K562 (cell line): Measurements from ENCODE around the gene SLC26A1. TPM values are rescaled to one million over a fixed set of nuclear protein-coding genes. Genes with fewer than 3 reads are reported as not detected.

Experiments
- CBFA2T3 ChIP-seq: fragments of 450-650 bp; IDR thresholded peaks from 2 replicates; pipeline ENCODE4 v1.6.1; 2017
- CC2D1A ChIP-seq: fragments of 450-650 bp; IDR thresholded peaks from 2 replicates; pipeline ENCODE4 v1.6.1; 2017; ENCODE audit warnings: mild to moderate bottlenecking
- ETS2 ChIP-seq: IDR thresholded peaks from 2 replicates; pipeline ENCODE4 v1.6.1; 2016; ENCODE audit warnings: borderline replicate concordance, missing genetic modification characterization, mild to moderate bottlenecking, moderate library complexity, missing compliant biosample characterization; ENCODE audit not compliant: poor library complexity, severe bottlenecking
- JUND ChIP-seq, 2 experiments: IDR thresholded peaks; 2 replicates in 1 of 2; 3 replicates in 1 of 2; pipeline ENCODE4 v1.6.1; 2011; ENCODE audit warnings: borderline replicate concordance in 2 of 2, low read depth in 2 of 2, low read length in 2 of 2, improper control_type of control experiment in 1 of 2, missing biosample characterization in 1 of 2, missing genetic modification characterization in 1 of 2, missing genetic modification reagents in 1 of 2
- L3MBTL2 ChIP-seq: fragments of 450-650 bp; IDR thresholded peaks from 2 replicates; pipeline ENCODE4 v1.6.1; 2016; ENCODE audit warnings: mild to moderate bottlenecking, moderate library complexity
- NFYB ChIP-seq: IDR thresholded peaks from 2 replicates; pipeline ENCODE4 v1.6.1; 2011; ENCODE audit warnings: mild to moderate bottlenecking, moderate library complexity; ENCODE audit not compliant: insufficient read length; ENCODE audit errors: extremely low read depth
- PHF21A ChIP-seq: fragments of 450-650 bp; IDR thresholded peaks from 2 replicates; pipeline ENCODE4 v1.6.1; 2017; ENCODE audit warnings: low read depth, borderline replicate concordance
- RAD21 ChIP-seq, 2 experiments: fragments of 250-450 bp in 1 of 2; fragments of 450-650 bp in 1 of 2; sonication (Bioruptor Pico) in 1 of 2; formaldehyde crosslinking in 1 of 2; IDR thresholded peaks in 1 of 2; conservative IDR thresholded peaks in 1 of 2; 2 replicates each; pipeline versions ENCODE4 v1.4.0 to v1.8.0; 2020 to 2022; ENCODE audit warnings: mild to moderate bottlenecking in 2 of 2, moderate library complexity in 1 of 2
- SRSF1 ChIP-seq: fragments of 200-400 bp; formaldehyde crosslinking; IDR thresholded peaks from 2 replicates; pipeline ENCODE4 v1.6.1; 2017; ENCODE audit warnings: mild to moderate bottlenecking, low read depth, low read length, moderate library complexity
- SUPT5H ChIP-seq: fragments of 450-650 bp; IDR thresholded peaks from 2 replicates; pipeline ENCODE4 v1.6.1; 2016
- TEAD1 ChIP-seq, 2 experiments: fragments of 450-650 bp in 1 of 2; sonication (generic) in 1 of 2; formaldehyde crosslinking; IDR thresholded peaks; 2 replicates each; pipeline versions ENCODE4 v1.4.0 to v1.8.0; 2020 to 2022; ENCODE audit warnings: mild to moderate bottlenecking in 2 of 2, missing genetic modification reagents in 1 of 2
- TSC22D4 ChIP-seq: fragments of 450-650 bp; IDR thresholded peaks from 2 replicates; pipeline ENCODE4 v1.6.1; 2016; ENCODE audit warnings: missing genetic modification characterization, missing biosample characterization, control low read depth
- ZNF311 ChIP-seq: fragments of 250-450 bp; sonication (Bioruptor Pico); IDR thresholded peaks from 2 replicates; pipeline ENCODE4 v1.4.0; 2020; ENCODE audit warnings: mild to moderate bottlenecking, moderate library complexity
- polyA plus RNA-seq, 8 experiments: library from polyadenylated mRNA; depleted of rRNA in 4 of 8; stranded (reverse) in 5 of 8; unstranded in 3 of 8; fragments of >200 nt; fragmentation: Nextera tagmentation in 2 of 8; fragmentation: Illumina TruSeq in 1 of 8; extraction: Ambion mirVana in 2 of 8; extraction: Trizol in 1 of 8; gene quantifications; 2 replicates each; pipeline versions ENCODE4 v1.2.1 to v1.2.3, GENCODE V29; 2011 to 2014; ENCODE audit warnings: inconsistent platforms in 1 of 8, missing spikeins in 1 of 8
- total RNA-seq, 7 experiments: library from RNA; depleted of rRNA in 6 of 7; stranded (reverse); fragments of >200 nt in 6 of 7; fragmentation: Illumina TruSeq in 2 of 7; extraction: Trizol in 2 of 7; gene quantifications; 2 replicates each; pipeline versions ENCODE4 v1.2.1 to v1.2.3, GENCODE V29; 2011 to 2021; ENCODE audit warnings: low replicate concordance in 1 of 7
- TF ChIP-seq, protein P1 (sequence below): fragments of 250-450 bp; sonication (Bioruptor Pico); IDR thresholded peaks from 2 replicates; pipeline ENCODE4 v1.9.0; 2021; ENCODE audit warnings: mild to moderate bottlenecking, inconsistent platforms
- TF ChIP-seq, protein P2 (sequence below): sonication (generic); formaldehyde crosslinking; IDR thresholded peaks from 2 replicates; pipeline ENCODE4 v1.8.0; 2022; ENCODE audit warnings: mild to moderate bottlenecking, missing genetic modification reagents
- TF ChIP-seq, protein P3 (sequence below): fragments of 250-450 bp; sonication (Bioruptor Pico); IDR thresholded peaks from 2 replicates; pipeline ENCODE4 v1.8.0; 2021; ENCODE audit warnings: borderline replicate concordance, mild to moderate bottlenecking, moderate library complexity; ENCODE audit not compliant: poor library complexity, severe bottlenecking
- TF ChIP-seq, protein P4 (sequence below): IDR thresholded peaks from 2 replicates; pipeline ENCODE4 v1.6.1; 2016; ENCODE audit warnings: missing genetic modification characterization, missing compliant biosample characterization

Gene SLC26A1
- total and polyA plus RNA-seq, 9 of the 15 experiments (the other 6 are each of a cell fraction or from before 2014, with no cell fraction given), result 0.11 to 4.2 (median 0.95) TPM

DNA sequence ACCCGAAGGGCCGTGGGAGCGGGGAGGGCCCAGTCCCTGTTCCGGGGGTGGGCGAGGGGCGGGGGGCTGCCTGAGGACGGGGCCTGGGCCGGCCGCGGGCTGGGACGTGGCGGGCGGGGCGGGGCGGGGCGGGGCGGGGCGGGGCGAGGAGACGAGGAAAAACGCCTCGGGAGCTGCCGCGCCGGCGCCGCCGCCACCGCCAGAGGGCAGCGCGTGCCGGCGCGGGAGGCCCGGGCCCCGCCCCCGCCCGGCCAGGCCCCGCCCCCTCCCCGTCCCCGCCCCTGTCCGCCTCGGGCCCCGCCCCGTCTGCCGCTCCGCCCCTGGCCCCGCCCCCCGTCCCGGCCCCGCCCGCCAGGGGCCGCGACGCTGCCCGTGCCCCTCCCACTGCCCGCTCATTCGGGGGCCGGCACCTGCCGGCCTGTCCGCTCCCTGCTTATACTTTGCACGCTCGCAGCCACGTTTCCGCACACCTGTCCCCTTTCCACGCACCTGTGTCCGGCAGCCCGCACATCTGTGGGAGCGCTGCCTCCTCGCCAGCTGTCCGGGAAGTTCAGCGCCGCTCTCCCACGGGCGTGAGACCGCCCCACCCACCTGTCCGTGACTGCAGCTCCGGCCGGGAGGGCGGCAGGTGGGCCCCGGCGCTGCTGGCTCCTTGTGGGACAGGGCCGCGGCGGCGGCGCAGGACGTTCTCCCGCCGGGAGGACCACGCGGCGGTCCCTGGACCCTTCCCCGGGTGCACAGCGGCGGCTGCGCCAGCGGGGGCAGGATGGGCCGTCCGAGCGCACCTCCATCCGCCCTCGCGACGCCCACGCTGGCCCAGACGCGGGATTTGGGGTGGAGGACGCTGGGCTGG is 16.6 kb upstream of the SLC26A1 start (continued):
- no peak for TF ChIP-seq TSC22D4
- TF ChIP-seq, protein P1, sequence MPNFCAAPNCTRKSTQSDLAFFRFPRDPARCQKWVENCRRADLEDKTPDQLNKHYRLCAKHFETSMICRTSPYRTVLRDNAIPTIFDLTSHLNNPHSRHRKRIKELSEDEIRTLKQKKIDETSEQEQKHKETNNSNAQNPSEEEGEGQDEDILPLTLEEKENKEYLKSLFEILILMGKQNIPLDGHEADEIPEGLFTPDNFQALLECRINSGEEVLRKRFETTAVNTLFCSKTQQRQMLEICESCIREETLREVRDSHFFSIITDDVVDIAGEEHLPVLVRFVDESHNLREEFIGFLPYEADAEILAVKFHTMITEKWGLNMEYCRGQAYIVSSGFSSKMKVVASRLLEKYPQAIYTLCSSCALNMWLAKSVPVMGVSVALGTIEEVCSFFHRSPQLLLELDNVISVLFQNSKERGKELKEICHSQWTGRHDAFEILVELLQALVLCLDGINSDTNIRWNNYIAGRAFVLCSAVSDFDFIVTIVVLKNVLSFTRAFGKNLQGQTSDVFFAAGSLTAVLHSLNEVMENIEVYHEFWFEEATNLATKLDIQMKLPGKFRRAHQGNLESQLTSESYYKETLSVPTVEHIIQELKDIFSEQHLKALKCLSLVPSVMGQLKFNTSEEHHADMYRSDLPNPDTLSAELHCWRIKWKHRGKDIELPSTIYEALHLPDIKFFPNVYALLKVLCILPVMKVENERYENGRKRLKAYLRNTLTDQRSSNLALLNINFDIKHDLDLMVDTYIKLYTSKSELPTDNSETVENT, result no peak
- peak in 1 of 2 experiments; percentile 19; a peak in 1 of 4 replicates for TF ChIP-seq TEAD1 (CRISPR knock-in tag; IDR thresholded peaks at IDR 0.05)
- TF ChIP-seq, protein P2, sequence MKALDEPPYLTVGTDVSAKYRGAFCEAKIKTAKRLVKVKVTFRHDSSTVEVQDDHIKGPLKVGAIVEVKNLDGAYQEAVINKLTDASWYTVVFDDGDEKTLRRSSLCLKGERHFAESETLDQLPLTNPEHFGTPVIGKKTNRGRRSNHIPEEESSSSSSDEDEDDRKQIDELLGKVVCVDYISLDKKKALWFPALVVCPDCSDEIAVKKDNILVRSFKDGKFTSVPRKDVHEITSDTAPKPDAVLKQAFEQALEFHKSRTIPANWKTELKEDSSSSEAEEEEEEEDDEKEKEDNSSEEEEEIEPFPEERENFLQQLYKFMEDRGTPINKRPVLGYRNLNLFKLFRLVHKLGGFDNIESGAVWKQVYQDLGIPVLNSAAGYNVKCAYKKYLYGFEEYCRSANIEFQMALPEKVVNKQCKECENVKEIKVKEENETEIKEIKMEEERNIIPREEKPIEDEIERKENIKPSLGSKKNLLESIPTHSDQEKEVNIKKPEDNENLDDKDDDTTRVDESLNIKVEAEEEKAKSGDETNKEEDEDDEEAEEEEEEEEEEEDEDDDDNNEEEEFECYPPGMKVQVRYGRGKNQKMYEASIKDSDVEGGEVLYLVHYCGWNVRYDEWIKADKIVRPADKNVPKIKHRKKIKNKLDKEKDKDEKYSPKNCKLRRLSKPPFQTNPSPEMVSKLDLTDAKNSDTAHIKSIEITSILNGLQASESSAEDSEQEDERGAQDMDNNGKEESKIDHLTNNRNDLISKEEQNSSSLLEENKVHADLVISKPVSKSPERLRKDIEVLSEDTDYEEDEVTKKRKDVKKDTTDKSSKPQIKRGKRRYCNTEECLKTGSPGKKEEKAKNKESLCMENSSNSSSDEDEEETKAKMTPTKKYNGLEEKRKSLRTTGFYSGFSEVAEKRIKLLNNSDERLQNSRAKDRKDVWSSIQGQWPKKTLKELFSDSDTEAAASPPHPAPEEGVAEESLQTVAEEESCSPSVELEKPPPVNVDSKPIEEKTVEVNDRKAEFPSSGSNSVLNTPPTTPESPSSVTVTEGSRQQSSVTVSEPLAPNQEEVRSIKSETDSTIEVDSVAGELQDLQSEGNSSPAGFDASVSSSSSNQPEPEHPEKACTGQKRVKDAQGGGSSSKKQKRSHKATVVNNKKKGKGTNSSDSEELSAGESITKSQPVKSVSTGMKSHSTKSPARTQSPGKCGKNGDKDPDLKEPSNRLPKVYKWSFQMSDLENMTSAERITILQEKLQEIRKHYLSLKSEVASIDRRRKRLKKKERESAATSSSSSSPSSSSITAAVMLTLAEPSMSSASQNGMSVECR (CRISPR knock-in tag), result peak; percentile 48; the same call in 1 of the 2 replicates
- no peak for TF ChIP-seq JUND (IDR thresholded peaks at IDR 0.05; ENCODE audit: borderline replicate concordance, low read depth, low read length)
- no peak for TF ChIP-seq JUND (tag; IDR thresholded peaks at IDR 0.05; ENCODE audit: borderline replicate concordance, low read depth, low read length)
- no peak for TF ChIP-seq ZNF311 (CRISPR knock-in tag)
- no peak for TF ChIP-seq PHF21A
- TF ChIP-seq, protein P3, sequence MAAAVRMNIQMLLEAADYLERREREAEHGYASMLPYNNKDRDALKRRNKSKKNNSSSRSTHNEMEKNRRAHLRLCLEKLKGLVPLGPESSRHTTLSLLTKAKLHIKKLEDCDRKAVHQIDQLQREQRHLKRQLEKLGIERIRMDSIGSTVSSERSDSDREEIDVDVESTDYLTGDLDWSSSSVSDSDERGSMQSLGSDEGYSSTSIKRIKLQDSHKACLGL (CRISPR knock-in tag), result no peak
- no peak for TF ChIP-seq CBFA2T3
- TF ChIP-seq L3MBTL2, result no peak
- TF ChIP-seq, protein P4, sequence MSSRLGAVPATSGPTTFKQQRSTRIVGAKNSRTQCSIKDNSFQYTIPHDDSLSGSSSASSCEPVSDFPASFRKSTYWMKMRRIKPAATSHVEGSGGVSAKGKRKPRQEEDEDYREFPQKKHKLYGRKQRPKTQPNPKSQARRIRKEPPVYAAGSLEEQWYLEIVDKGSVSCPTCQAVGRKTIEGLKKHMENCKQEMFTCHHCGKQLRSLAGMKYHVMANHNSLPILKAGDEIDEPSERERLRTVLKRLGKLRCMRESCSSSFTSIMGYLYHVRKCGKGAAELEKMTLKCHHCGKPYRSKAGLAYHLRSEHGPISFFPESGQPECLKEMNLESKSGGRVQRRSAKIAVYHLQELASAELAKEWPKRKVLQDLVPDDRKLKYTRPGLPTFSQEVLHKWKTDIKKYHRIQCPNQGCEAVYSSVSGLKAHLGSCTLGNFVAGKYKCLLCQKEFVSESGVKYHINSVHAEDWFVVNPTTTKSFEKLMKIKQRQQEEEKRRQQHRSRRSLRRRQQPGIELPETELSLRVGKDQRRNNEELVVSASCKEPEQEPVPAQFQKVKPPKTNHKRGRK (tag), result no peak
- TF ChIP-seq SUPT5H, result no peak
- no peak for TF ChIP-seq SRSF1
- TF ChIP-seq CC2D1A, result no peak
- no peak for TF ChIP-seq NFYB
- no peak for TF ChIP-seq RAD21 (CRISPR knock-in tag; conservative IDR thresholded peaks at IDR 0.05 in 1 of 2, IDR thresholded peaks at IDR 0.05 in 1 of 2)
- TF ChIP-seq ETS2 (tag), result no peak
